Testis (tissue), 2 donors: ENCODE measurements around the gene ZNF296.

Source experiments
- CTCF ChIP-seq, 3 experiments: fragments of 450-650 bp in 2 of 3; fragments of 200-600 bp in 1 of 3; sonication (generic) in 1 of 3; IDR thresholded peaks; one replicate each; pipeline ENCODE4 v1.5.1; 2016 to 2019; ENCODE audit warnings: antibody characterized with exemption in 3 of 3, mild to moderate bottlenecking in 2 of 3, moderate library complexity in 1 of 3
- POLR2A ChIP-seq: fragments of 450-650 bp; IDR thresholded peaks from one replicate; pipeline ENCODE4 v1.6.1; 2017; ENCODE audit warnings: antibody characterized with exemption, mild to moderate bottlenecking, moderate library complexity

DNA sequence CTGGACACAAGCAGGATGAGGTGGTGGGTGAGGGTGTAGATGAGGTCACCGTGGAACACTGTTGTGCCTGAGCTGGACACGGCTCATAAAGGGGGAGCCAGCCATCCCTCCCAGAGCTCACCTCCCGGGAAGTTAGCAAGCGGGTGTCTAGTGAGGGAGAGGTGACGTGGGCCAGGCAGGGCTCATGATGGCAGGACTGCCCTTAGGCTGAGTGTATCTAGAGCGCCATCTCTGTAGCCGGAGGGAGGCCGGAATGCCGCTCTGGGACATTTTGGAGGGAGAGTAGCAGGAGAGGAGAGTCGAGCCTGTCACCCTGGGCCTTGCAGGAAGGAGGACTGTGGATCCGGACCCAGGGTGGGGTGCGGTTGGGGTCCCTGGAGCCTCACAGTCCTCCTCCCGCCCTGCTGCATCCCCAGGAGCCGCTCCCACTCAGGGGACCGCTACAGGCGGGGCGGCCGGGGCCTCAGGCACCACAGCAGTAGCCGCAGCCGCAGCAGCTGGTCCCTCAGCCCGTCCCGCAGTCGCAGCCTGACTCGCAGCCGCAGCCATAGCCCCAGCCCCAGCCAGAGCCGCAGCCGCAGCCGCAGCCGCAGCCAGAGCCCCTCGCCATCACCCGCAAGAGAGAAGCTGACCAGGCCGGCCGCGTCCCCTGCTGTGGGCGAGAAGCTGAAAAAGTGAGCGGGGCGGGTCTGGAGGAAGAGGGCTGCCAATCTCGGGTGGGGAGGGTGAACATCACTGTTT, 9.2 kb downstream of the ZNF296 start:
- TF ChIP-seq POLR2A (no peak), CTCF (IDR thresholded peaks at IDR 0.05) (no peak)
